Measurements from ENCODE around the gene TAGLN.

Gene TAGLN

DNA sequence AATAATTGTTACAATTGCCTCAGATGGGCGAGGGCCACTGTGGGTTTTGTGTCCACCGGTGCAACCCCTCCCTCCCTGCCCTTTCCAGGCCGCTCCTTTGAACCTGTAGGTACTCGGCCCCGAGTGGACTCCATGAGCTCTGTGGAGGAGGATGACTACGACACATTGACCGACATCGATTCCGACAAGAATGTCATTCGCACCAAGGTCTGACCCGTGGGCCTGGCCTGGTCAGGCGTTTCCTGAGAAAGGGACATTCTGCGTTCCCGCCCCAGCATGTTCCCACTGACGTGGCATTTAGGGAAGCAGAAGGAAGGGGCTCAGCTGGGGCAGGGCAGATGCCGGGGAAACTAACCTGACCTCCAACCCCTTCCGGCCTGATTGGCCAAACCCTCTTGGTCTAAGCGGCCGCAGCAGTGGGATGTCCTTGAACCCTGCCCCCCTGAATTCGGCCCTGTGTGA, 10.5 kb upstream of the TAGLN start:
- no peaks in the 10 kb centered on the region for H3K27me3 ChIP-seq
- no peak overlapping the region for H3K4me3 ChIP-seq (ENCODE audit: low read depth, low read length)
- no peaks in the 10 kb centered on the region for H3K4me1 ChIP-seq
- no peak for DNase-seq
- TF ChIP-seq, protein P1, sequence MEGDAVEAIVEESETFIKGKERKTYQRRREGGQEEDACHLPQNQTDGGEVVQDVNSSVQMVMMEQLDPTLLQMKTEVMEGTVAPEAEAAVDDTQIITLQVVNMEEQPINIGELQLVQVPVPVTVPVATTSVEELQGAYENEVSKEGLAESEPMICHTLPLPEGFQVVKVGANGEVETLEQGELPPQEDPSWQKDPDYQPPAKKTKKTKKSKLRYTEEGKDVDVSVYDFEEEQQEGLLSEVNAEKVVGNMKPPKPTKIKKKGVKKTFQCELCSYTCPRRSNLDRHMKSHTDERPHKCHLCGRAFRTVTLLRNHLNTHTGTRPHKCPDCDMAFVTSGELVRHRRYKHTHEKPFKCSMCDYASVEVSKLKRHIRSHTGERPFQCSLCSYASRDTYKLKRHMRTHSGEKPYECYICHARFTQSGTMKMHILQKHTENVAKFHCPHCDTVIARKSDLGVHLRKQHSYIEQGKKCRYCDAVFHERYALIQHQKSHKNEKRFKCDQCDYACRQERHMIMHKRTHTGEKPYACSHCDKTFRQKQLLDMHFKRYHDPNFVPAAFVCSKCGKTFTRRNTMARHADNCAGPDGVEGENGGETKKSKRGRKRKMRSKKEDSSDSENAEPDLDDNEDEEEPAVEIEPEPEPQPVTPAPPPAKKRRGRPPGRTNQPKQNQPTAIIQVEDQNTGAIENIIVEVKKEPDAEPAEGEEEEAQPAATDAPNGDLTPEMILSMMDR (IDR thresholded peaks at IDR 0.05; ENCODE audit: low read depth, low read length) = no peak
- H3K36me3 ChIP-seq = peaks cover 14% of the 10 kb centered on the region
- H3K9me3 ChIP-seq = no peaks in the 10 kb centered on the region

DNA sequence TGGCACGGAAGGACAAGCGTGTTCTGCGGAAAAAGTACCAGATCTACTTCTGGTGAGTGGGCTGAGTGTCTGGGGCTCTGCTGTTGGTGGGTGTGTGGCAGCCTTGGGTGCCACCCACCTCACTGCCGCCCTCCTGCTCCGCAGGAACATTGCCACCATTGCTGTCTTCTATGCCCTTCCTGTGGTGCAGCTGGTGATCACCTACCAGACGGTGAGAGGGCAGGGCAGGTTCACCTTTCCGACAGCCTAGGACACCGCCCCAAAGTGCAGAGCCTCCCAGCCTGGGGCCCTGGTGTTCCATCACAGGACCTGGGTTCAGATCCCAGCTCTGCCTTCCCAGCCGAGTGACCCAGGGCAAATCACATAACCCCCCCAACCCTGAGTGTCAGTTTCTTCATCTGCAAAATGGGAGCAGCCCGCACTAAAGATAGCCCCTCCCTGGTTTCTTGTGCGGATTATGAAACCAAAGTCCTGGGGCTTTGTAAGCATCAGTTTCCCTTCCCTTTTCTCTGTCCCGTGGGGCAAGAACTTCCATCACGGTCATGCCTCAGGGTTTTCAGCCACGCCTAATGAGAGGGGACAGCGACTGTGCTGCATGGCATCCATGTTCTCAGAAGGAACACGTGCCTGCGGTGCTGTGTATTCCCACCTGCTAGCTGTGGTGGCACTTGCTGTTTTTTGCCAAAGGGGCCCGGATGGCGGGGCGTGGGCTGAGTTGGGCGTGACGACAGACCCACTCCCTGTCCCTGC, 9.8 kb upstream of the TAGLN start:
- H3K4me1 ChIP-seq = no peaks in the 10 kb centered on the region
- no peaks in the 10 kb centered on the region for H3K9me3 ChIP-seq
- no peak for DNase-seq
- no peak overlapping the region for H3K4me3 ChIP-seq (ENCODE audit: low read depth, low read length)
- no peaks in the 10 kb centered on the region for H3K27me3 ChIP-seq
- H3K36me3 ChIP-seq = peaks cover 14% of the 10 kb centered on the region
- TF ChIP-seq, protein P1 (IDR thresholded peaks at IDR 0.05; ENCODE audit: low read depth, low read length) = no peak

DNA sequence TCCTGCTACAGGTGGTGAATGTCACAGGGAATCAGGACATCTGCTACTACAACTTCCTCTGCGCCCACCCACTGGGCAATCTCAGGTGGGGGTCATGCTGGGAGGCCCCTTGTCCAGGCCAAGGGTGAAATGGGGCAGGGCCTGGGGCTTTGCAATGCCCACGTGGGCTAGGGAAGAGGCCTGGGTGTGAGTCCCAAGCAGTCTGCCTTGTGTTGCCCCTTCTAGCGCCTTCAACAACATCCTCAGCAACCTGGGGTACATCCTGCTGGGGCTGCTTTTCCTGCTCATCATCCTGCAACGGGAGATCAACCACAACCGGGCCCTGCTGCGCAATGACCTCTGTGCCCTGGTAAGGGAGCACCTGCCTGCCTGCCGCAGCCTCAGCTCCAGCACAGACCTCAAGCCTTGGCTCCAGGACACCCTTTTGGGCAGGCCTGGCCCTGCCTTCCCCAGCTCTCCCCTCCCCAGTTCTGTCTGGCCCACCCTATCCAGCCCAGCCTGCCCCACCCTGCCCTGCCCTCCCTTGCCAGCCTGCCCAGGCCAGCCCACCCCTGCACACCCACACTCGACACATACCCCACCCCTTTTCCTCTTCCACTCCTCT, 9.1 kb upstream of the TAGLN start:
- H3K27me3 ChIP-seq = no peaks in the 10 kb centered on the region
- no peak overlapping the region for H3K4me3 ChIP-seq (ENCODE audit: low read depth, low read length)
- no peaks in the 10 kb centered on the region for H3K9me3 ChIP-seq
- no peak for DNase-seq
- no peaks in the 10 kb centered on the region for H3K4me1 ChIP-seq
- H3K36me3 ChIP-seq = peaks cover 14% of the 10 kb centered on the region
- TF ChIP-seq, protein P1 (IDR thresholded peaks at IDR 0.05; ENCODE audit: low read depth, low read length) = no peak

DNA sequence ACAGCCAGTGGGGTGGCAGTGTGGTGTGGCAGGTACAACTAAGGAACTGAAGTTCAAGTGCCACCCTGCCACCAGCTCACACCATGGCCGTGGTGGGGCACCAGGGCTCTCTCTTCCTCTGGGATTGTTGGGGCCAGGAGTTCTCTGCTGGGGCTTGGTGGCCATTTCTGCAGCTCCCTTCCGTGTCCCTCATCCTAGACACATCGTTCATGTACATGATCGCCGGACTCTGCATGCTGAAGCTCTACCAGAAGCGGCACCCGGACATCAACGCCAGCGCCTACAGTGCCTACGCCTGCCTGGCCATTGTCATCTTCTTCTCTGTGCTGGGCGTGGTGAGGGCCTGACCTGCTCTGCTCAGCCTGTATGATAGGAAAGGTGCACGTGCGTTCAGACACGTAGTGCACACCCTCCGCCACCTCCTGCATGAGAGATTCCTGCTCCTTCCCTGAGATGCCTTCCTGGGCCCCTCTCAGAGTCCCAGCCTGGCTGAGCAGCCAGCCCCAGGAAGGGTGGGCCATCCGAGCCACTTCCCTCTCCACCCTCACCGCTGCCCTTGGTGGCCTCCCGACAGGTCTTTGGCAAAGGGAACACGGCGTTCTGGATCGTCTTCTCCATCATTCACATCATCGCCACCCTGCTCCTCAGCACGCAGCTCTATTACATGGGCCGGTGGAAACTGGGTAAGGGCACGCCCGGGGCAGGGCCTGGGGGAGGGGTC, 7.3 kb upstream of the TAGLN start:
- TF ChIP-seq, protein P1 (IDR thresholded peaks at IDR 0.05; ENCODE audit: low read depth, low read length) = no peak
- H3K27me3 ChIP-seq = no peaks in the 10 kb centered on the region
- no peaks in the 10 kb centered on the region for H3K9me3 ChIP-seq
- DNase-seq = no peak
- no peaks in the 10 kb centered on the region for H3K4me1 ChIP-seq
- H3K4me3 ChIP-seq (ENCODE audit: low read depth, low read length) = no peak overlapping the region
- peaks cover 14% of the 10 kb centered on the region for H3K36me3 ChIP-seq

DNA sequence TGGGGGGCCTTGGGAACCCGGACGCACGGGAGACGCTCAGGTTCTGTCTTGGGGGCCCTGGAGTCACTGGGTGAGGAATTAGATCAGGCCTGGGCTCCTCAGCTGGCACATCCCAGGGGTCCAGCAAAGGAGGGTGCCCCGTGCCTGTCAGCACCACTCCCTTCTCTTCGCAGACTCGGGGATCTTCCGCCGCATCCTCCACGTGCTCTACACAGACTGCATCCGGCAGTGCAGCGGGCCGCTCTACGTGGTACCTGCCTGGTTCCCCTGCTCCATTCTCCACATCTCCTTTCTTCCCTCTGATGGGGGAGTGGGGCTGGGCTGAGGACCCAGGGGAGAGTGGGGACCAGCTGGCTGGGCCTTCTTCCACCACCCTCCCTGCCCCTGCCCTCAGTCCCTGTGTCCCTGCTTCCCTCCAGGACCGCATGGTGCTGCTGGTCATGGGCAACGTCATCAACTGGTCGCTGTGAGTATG, 6.7 kb upstream of the TAGLN start:
- Histone ChIP-seq H3K4me1 (no peaks in the 10 kb centered on the region), H3K27me3 (no peaks in the 10 kb centered on the region), H3K36me3 (peaks cover 14% of the 10 kb centered on the region), H3K4me3 (ENCODE audit: low read depth, low read length) (no peak overlapping the region), H3K9me3 (no peaks in the 10 kb centered on the region)
- TF ChIP-seq, protein P1 (IDR thresholded peaks at IDR 0.05; ENCODE audit: low read depth, low read length) = no peak
- no peak for DNase-seq
